IMR-90 (cell line): ENCODE results near the gene MROH7. TPM values are rescaled to one million over a fixed set of nuclear protein-coding genes. Genes with fewer than 3 reads are reported as not detected.

Experiments used
- ATAC-seq: fragments of 200-7000 bp; cut with Tn5 transposase; 2 replicates; pipeline ENCODE4 v1.9.1; 2020; ENCODE audit warnings: low read depth, mild to moderate bottlenecking, moderate library complexity
- BruUV-seq: library from RNA; stranded (reverse); fragments of 400-500 nt; replicated peaks from 2 replicates; lab custom pipeline; 2021; lab: Mats Ljungman, UMichigan
- CTCF ChIA-PET: fragments of 300-600 bp; formaldehyde crosslinking; extraction: SDS; loops from one replicate; lab custom pipeline; 2021; ENCODE audit warnings: antibody characterized with exemption; lab: Yijun Ruan, JAX
- POLR2A ChIA-PET: fragments of 300-600 bp; sonication (Branson Sonifier 250); formaldehyde crosslinking; loops from one replicate; lab custom pipeline; 2022; ENCODE audit warnings: antibody characterized with exemption; ENCODE audit not compliant: unreplicated experiment; lab: Charles Lee
- DNase-seq: peaks from one replicate; pipeline ENCODE4 v3.0.0; 2013
- H2AFZ ChIP-seq: replicated peaks from 2 replicates; pipeline ENCODE3; 2013; ENCODE audit warnings: low read length, mild to moderate bottlenecking; ENCODE audit not compliant: poor library complexity
- H2AK5ac ChIP-seq: 2 replicates; pipeline ENCODE4 v1.6.1; 2013; ENCODE audit warnings: low read depth, low read length, inconsistent platforms
- H2AK9ac ChIP-seq: replicated peaks from 2 replicates; pipeline ENCODE3; 2013; ENCODE audit warnings: mild to moderate bottlenecking, low read depth, low read length, moderate library complexity; ENCODE audit not compliant: poor library complexity
- H2BK120ac ChIP-seq: 2 replicates; pipeline ENCODE4 v1.6.1; 2013; ENCODE audit warnings: low read depth, low read length, inconsistent platforms
- H2BK15ac ChIP-seq: 3 replicates; pipeline ENCODE4 v1.6.1; 2013; ENCODE audit warnings: low read depth, low read length, inconsistent platforms
- H2BK20ac ChIP-seq: 2 replicates; pipeline ENCODE4 v1.6.1; 2013; ENCODE audit warnings: low read depth, mild to moderate bottlenecking, inconsistent platforms, low read length, moderate library complexity
- H2BK5ac ChIP-seq: 2 replicates; pipeline ENCODE4 v1.6.1; 2013; ENCODE audit warnings: mild to moderate bottlenecking, low read depth, low read length, inconsistent platforms; ENCODE audit not compliant: poor library complexity, severe bottlenecking
- H3K14ac ChIP-seq: replicated peaks from 2 replicates; pipeline ENCODE4 v1.6.1; 2013; ENCODE audit warnings: low read depth, low read length, inconsistent platforms
- H3K18ac ChIP-seq: 2 replicates; pipeline ENCODE4 v1.6.1; 2013; ENCODE audit warnings: low read depth, low read length, control low read depth
- H3K23ac ChIP-seq: 2 replicates; pipeline ENCODE4 v1.6.1; 2013; ENCODE audit warnings: low read depth, low read length, inconsistent platforms
- H3K27ac ChIP-seq: 2 replicates; pipeline ENCODE4 v1.5.1; 2013; ENCODE audit warnings: mild to moderate bottlenecking, control low read depth, low read length; ENCODE audit not compliant: insufficient read depth
- H3K27me3 ChIP-seq: 2 replicates; pipeline ENCODE4 v1.6.1; 2013; ENCODE audit warnings: low read length; ENCODE audit not compliant: control insufficient read depth, insufficient read depth
- H3K36me3 ChIP-seq: 2 replicates; pipeline ENCODE4 v1.6.1; 2013; ENCODE audit warnings: low read length, mixed read lengths; ENCODE audit not compliant: control insufficient read depth, insufficient read depth
- H3K4ac ChIP-seq: 2 replicates; pipeline ENCODE4 v1.6.1; 2013; ENCODE audit warnings: low read depth, low read length, inconsistent platforms
- H3K4me1 ChIP-seq: 2 replicates; pipeline ENCODE4 v1.6.1; 2013; ENCODE audit warnings: low read length, mixed read lengths; ENCODE audit not compliant: control insufficient read depth, insufficient read depth
- H3K4me2 ChIP-seq: 2 replicates; pipeline ENCODE4 v1.6.1; 2013; ENCODE audit warnings: low read depth, mild to moderate bottlenecking, control low read depth, low read length, moderate library complexity
- H3K4me3 ChIP-seq: 2 replicates; pipeline ENCODE4 v1.5.1; 2013; ENCODE audit warnings: low read depth, mild to moderate bottlenecking, control low read depth, low read length, moderate library complexity; ENCODE audit not compliant: insufficient read depth
- H3K56ac ChIP-seq: 2 replicates; pipeline ENCODE4 v1.6.1; 2013; ENCODE audit warnings: low read length, inconsistent platforms; ENCODE audit not compliant: insufficient read depth; ENCODE audit errors: extremely low read depth
- H3K79me1 ChIP-seq, 2 experiments: 2 replicates each; pipeline ENCODE4 v1.6.1; 2013; ENCODE audit warnings: low read length in 2 of 2, inconsistent platforms in 1 of 2, low read depth in 1 of 2
- H3K9ac ChIP-seq: 2 replicates; pipeline ENCODE4 v1.6.1; 2013; ENCODE audit warnings: low read depth, low read length, control low read depth
- H3K9me1 ChIP-seq: 2 replicates; pipeline ENCODE4 v1.6.1; 2013; ENCODE audit warnings: low read length, inconsistent platforms; ENCODE audit not compliant: insufficient read depth
- H3K9me3 ChIP-seq: 2 replicates; pipeline ENCODE4 v1.6.1; 2013; ENCODE audit warnings: low read length; ENCODE audit not compliant: control insufficient read depth, insufficient read depth
- H4K20me1 ChIP-seq: 2 replicates; pipeline ENCODE4 v1.6.1; 2013; ENCODE audit warnings: low read length, inconsistent platforms; ENCODE audit not compliant: insufficient read depth
- H4K5ac ChIP-seq: 2 replicates; pipeline ENCODE4 v1.6.1; 2013; ENCODE audit warnings: mild to moderate bottlenecking, low read depth, low read length, control low read depth
- H4K8ac ChIP-seq, 2 experiments: 2 replicates each; pipeline ENCODE4 v1.6.1; 2013; ENCODE audit warnings: low read depth in 2 of 2, low read length in 2 of 2, control low read depth in 1 of 2, inconsistent platforms in 1 of 2
- H4K91ac ChIP-seq: 2 replicates; pipeline ENCODE4 v1.6.1; 2013; ENCODE audit warnings: low read depth, low read length, inconsistent platforms; ENCODE audit not compliant: insufficient read depth
- BHLHE40 ChIP-seq: fragments of 150-350 bp; IDR thresholded peaks from 2 replicates; pipeline ENCODE4 v1.6.1; 2016; ENCODE audit warnings: mild to moderate bottlenecking, low read depth, low read length
- CEBPB ChIP-seq: IDR thresholded peaks from 2 replicates; pipeline ENCODE4 v1.6.1; 2012; ENCODE audit warnings: low read depth, low read length, improper control_type of control experiment
- CHD1 ChIP-seq: IDR thresholded peaks from 2 replicates; pipeline ENCODE4 v1.6.1; 2012; ENCODE audit warnings: low read depth, low read length, improper control_type of control experiment
- MAZ ChIP-seq: IDR thresholded peaks from 2 replicates; pipeline ENCODE4 v1.6.1; 2012; ENCODE audit warnings: low read depth, mild to moderate bottlenecking, low read length, improper control_type of control experiment, moderate library complexity, borderline replicate concordance
- MXI1 ChIP-seq: IDR thresholded peaks from 2 replicates; pipeline ENCODE4 v1.6.1; 2012; ENCODE audit warnings: low read depth, mild to moderate bottlenecking, low read length, moderate library complexity, borderline replicate concordance
- POLR2A ChIP-seq: IDR thresholded peaks from 2 replicates; pipeline ENCODE4 v1.6.1; 2012; ENCODE audit warnings: mild to moderate bottlenecking, low read depth, low read length
- SMC3 ChIP-seq: fragments of 150-350 bp; IDR thresholded peaks from 2 replicates; pipeline ENCODE4 v1.6.1; 2016; ENCODE audit warnings: low read depth, mild to moderate bottlenecking, antibody characterized with exemption, low read length, moderate library complexity
- USF2 ChIP-seq: fragments of 150-350 bp; IDR thresholded peaks from 2 replicates; pipeline ENCODE4 v1.6.1; 2017; ENCODE audit warnings: mild to moderate bottlenecking, antibody characterized with exemption, low read length, low read depth
- WGBS, 2 experiments: methylation state at CpG; one replicate each; pipeline versions ENCODE4 v1.1.5 to v1.1.7; 2013; ENCODE audit warnings: missing lambda C conversion rate in 2 of 2; ENCODE audit not compliant: insufficient read length in 1 of 2; ENCODE audit errors: extremely low coverage in 2 of 2; 5-methylcytosine and 5-hydroxymethylcytosine counted together
- dilution Hi-C: fragments of 300-500 bp; cut with HindIII; formaldehyde crosslinking; loops from one replicate; pipeline ENCODE4 v1.14.3; 2018; ENCODE audit warnings: low sequenced_read_pairs; ENCODE audit not compliant: unreplicated experiment
- in situ Hi-C: fragments of 300-500 bp; cut with MboI; formaldehyde crosslinking; loops from 3 replicates; pipeline ENCODE4 v1.14.3; 2019; ENCODE audit warnings: low sequenced_read_pairs, inconsistent platforms, mixed read lengths
- intact Hi-C: fragments of 100-400 bp; cut with micrococcal nuclease; formaldehyde crosslinking; loops from 2 replicates; pipeline ENCODE4 v1.10.0; 2022
- polyA plus RNA-seq, 3 experiments: library from polyadenylated mRNA; depleted of rRNA; stranded (reverse); fragments of >200 nt; gene quantifications; 2 replicates each; pipeline ENCODE4 v1.2.3, GENCODE V29; 2012; ENCODE audit warnings: low replicate concordance in 1 of 3
- total RNA-seq: library from RNA; depleted of rRNA; stranded (reverse); fragments of >200 nt; gene quantifications from 2 replicates; pipeline ENCODE4 v1.2.3, GENCODE V29; 2012

Gene MROH7
- total and polyA plus RNA-seq, 2 of the 4 experiments (the other 2 are of a cell fraction), result not detected

- peaks cover 11% of the 10 kb centered on the region for H3K27me3 ChIP-seq
- no peaks in the 10 kb centered on the region for H4K20me1 ChIP-seq
- ChIA-PET CTCF (interaction anchor here (0.8 kb wide), 1 partner anchor 67 kb away, joined by 3 read pairs; no protein-coding TSS in a partner anchor), POLR2A (no interaction called here)
- H3K14ac ChIP-seq, result no peak overlapping the region
- no peak overlapping the region for H3K56ac ChIP-seq
- no peak overlapping the region for H2BK20ac ChIP-seq
- H2AK9ac ChIP-seq, result no peak overlapping the region
- no peak overlapping the region for H2AFZ ChIP-seq
- no peaks in the 10 kb centered on the region for H3K9me1 ChIP-seq
- no peaks in the 10 kb centered on the region for H3K4me1 ChIP-seq
- no peaks in the 10 kb centered on the region for H3K36me3 ChIP-seq
- H2BK5ac ChIP-seq, result no peak overlapping the region
- intact Hi-C loops, result no loop called here
- BruUV-seq, result no TSS peak
- no peaks in the 10 kb centered on the region for H3K79me1 ChIP-seq
- H2BK15ac ChIP-seq, result no peak overlapping the region
- no peak overlapping the region for H4K8ac ChIP-seq
- no peak overlapping the region for H3K27ac ChIP-seq
- WGBS, 2 experiments, result no CpG with 5 or more reads among the region's 4 CpGs
- no peak overlapping the region for H3K23ac ChIP-seq
- H4K91ac ChIP-seq, result no peak overlapping the region
- no peak overlapping the region for H3K9ac ChIP-seq
- no peak overlapping the region for H3K4ac ChIP-seq
- dilution Hi-C loops, result no loop called here
- H3K4me2 ChIP-seq, result no peak overlapping the region
- H3K18ac ChIP-seq, result no peak overlapping the region
- DNase-seq (no peak), ATAC-seq (no peak)
- H3K9me3 ChIP-seq, result peaks cover 5% of the 10 kb centered on the region; the same call in 1 of the 2 replicates
- in situ Hi-C loops, result no loop called here
- H4K5ac ChIP-seq, result no peak overlapping the region
- no peak overlapping the region for H2AK5ac ChIP-seq
- no peak overlapping the region for H3K4me3 ChIP-seq
- no peak for TF ChIP-seq CHD1
- TF ChIP-seq BHLHE40, result no peak
- no peak for TF ChIP-seq USF2
- no peak for TF ChIP-seq POLR2A
- no peak for TF ChIP-seq SMC3
- no peak for TF ChIP-seq MAZ
- no peak for TF ChIP-seq MXI1
- no peak for TF ChIP-seq CEBPB
- H2BK120ac ChIP-seq, result no peak overlapping the region
Observed at GRCh38 chr1:54663725-54664124, 22.1 kb downstream of the MROH7 start.
